Ovary (tissue), 3 donors: Measurements from ENCODE around the gene CTSF.

ENCODE experiments used
- CTCF ChIP-seq, 3 donors: fragments of 450-650 bp in 2 of 3; fragments of 200-600 bp in 1 of 3; IDR thresholded peaks; one replicate each; pipeline versions ENCODE4 v1.5.1 to v1.8.0; 2016 to 2022; ENCODE audit warnings: antibody characterized with exemption in 3 of 3, mild to moderate bottlenecking in 1 of 3
- POLR2A ChIP-seq: fragments of 450-650 bp; IDR thresholded peaks from one replicate; pipeline ENCODE4 v1.6.1; 2017; ENCODE audit warnings: antibody characterized with exemption, mild to moderate bottlenecking, moderate library complexity
- donor health status: DM: no; HTN: no; CAD: no.

- TF ChIP-seq POLR2A (no peak), CTCF (IDR thresholded peaks at IDR 0.05) (no peak)
These were observed 12.3 kb downstream of the CTSF start for GRCh38 chr11:66556086-66556485.
